GM23338 (cell line): ENCODE measurements around the gene STK33.

ENCODE experiments used
- EZH2 ChIP-seq: fragments of 200-600 bp; sonication (generic); IDR thresholded peaks from one replicate; pipeline ENCODE4 v1.8.0; 2017; ENCODE audit warnings: antibody characterized with exemption, mild to moderate bottlenecking, low read depth; ENCODE audit not compliant: unreplicated experiment
- EZH2phosphoT487 ChIP-seq: fragments of 200-600 bp; sonication (generic); IDR thresholded peaks from one replicate; pipeline ENCODE4 v1.8.1; 2018; ENCODE audit warnings: antibody characterized with exemption; ENCODE audit not compliant: unreplicated experiment
- JUNB ChIP-seq: IDR thresholded peaks from one replicate; pipeline ENCODE4 v1.6.1; 2016; ENCODE audit warnings: antibody characterized with exemption; ENCODE audit not compliant: unreplicated experiment
- POLR2AphosphoS5 ChIP-seq: IDR thresholded peaks from 2 replicates; pipeline ENCODE4 v1.6.1; 2016; ENCODE audit warnings: antibody characterized with exemption, low read depth
- STAT1 ChIP-seq: IDR thresholded peaks from one replicate; pipeline ENCODE4 v1.6.1; 2016; ENCODE audit warnings: antibody characterized with exemption; ENCODE audit not compliant: unreplicated experiment
- ZNF114 ChIP-seq: fragments of 250-450 bp; sonication (Bioruptor Pico); IDR thresholded peaks from 2 replicates; pipeline ENCODE4 v1.5.0; 2020; ENCODE audit warnings: mild to moderate bottlenecking, moderate library complexity
- ZNF331 ChIP-seq: fragments of 250-450 bp; sonication (Bioruptor Pico); IDR thresholded peaks from 2 replicates; pipeline ENCODE4 v1.5.0; 2020; ENCODE audit warnings: low read depth, mild to moderate bottlenecking, moderate library complexity
- TF ChIP-seq, protein P1 (sequence below), 2 experiments: fragments of 200-600 bp in 1 of 2; sonication (generic) in 1 of 2; conservative IDR thresholded peaks; 2 replicates each; pipeline versions ENCODE4 v1.5.1 to v1.6.1; 2016 to 2017; ENCODE audit warnings: antibody characterized with exemption in 2 of 2, low read depth in 2 of 2, mild to moderate bottlenecking in 2 of 2, moderate library complexity in 1 of 2
- TF ChIP-seq, protein P2 (sequence below): IDR thresholded peaks from one replicate; pipeline ENCODE4 v1.6.1; 2018; ENCODE audit warnings: antibody characterized with exemption; ENCODE audit not compliant: unreplicated experiment
- TF ChIP-seq, protein P3 (sequence below): fragments of 250-450 bp; sonication (Bioruptor Pico); IDR thresholded peaks from 2 replicates; pipeline ENCODE4 v1.5.0; 2020; ENCODE audit warnings: mild to moderate bottlenecking, moderate library complexity
- TF ChIP-seq, protein P4 (sequence below): IDR thresholded peaks from 2 replicates; pipeline ENCODE4 v1.6.1; 2016; ENCODE audit warnings: antibody characterized with exemption

DNA sequence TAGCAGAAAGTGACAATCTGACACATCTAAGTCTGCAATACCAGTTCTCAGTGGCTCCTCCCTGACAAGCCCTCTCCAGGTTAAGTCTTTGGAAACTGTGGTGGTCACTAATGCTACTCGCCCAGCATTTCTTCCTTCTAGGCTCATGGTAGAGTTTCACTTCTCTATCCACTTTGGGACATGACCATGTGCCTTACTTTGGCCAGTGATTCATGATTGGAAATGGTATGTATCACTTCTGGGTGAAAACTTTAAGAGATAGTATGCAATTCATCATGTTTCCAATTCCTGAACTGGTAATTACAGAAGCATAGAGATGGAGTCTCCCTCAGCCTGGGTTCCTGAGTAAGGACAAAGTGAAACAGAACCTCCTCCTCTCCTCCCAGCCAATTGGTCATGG lies 178.8 kb downstream of the STK33 start:
- TF ChIP-seq, protein P1, sequence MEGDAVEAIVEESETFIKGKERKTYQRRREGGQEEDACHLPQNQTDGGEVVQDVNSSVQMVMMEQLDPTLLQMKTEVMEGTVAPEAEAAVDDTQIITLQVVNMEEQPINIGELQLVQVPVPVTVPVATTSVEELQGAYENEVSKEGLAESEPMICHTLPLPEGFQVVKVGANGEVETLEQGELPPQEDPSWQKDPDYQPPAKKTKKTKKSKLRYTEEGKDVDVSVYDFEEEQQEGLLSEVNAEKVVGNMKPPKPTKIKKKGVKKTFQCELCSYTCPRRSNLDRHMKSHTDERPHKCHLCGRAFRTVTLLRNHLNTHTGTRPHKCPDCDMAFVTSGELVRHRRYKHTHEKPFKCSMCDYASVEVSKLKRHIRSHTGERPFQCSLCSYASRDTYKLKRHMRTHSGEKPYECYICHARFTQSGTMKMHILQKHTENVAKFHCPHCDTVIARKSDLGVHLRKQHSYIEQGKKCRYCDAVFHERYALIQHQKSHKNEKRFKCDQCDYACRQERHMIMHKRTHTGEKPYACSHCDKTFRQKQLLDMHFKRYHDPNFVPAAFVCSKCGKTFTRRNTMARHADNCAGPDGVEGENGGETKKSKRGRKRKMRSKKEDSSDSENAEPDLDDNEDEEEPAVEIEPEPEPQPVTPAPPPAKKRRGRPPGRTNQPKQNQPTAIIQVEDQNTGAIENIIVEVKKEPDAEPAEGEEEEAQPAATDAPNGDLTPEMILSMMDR (conservative IDR thresholded peaks at IDR 0.05; ENCODE audit: low read depth in 2 of 2) = no peak
- TF ChIP-seq, protein P2, sequence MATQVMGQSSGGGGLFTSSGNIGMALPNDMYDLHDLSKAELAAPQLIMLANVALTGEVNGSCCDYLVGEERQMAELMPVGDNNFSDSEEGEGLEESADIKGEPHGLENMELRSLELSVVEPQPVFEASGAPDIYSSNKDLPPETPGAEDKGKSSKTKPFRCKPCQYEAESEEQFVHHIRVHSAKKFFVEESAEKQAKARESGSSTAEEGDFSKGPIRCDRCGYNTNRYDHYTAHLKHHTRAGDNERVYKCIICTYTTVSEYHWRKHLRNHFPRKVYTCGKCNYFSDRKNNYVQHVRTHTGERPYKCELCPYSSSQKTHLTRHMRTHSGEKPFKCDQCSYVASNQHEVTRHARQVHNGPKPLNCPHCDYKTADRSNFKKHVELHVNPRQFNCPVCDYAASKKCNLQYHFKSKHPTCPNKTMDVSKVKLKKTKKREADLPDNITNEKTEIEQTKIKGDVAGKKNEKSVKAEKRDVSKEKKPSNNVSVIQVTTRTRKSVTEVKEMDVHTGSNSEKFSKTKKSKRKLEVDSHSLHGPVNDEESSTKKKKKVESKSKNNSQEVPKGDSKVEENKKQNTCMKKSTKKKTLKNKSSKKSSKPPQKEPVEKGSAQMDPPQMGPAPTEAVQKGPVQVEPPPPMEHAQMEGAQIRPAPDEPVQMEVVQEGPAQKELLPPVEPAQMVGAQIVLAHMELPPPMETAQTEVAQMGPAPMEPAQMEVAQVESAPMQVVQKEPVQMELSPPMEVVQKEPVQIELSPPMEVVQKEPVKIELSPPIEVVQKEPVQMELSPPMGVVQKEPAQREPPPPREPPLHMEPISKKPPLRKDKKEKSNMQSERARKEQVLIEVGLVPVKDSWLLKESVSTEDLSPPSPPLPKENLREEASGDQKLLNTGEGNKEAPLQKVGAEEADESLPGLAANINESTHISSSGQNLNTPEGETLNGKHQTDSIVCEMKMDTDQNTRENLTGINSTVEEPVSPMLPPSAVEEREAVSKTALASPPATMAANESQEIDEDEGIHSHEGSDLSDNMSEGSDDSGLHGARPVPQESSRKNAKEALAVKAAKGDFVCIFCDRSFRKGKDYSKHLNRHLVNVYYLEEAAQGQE = no peak
- TF ChIP-seq POLR2AphosphoS5 (no peak), JUNB (no peak), EZH2 (no peak), ZNF331 (no peak), ZNF114 (CRISPR knock-in tag) (no peak), EZH2phosphoT487 (no peak), STAT1 (no peak)
- TF ChIP-seq, protein P3, sequence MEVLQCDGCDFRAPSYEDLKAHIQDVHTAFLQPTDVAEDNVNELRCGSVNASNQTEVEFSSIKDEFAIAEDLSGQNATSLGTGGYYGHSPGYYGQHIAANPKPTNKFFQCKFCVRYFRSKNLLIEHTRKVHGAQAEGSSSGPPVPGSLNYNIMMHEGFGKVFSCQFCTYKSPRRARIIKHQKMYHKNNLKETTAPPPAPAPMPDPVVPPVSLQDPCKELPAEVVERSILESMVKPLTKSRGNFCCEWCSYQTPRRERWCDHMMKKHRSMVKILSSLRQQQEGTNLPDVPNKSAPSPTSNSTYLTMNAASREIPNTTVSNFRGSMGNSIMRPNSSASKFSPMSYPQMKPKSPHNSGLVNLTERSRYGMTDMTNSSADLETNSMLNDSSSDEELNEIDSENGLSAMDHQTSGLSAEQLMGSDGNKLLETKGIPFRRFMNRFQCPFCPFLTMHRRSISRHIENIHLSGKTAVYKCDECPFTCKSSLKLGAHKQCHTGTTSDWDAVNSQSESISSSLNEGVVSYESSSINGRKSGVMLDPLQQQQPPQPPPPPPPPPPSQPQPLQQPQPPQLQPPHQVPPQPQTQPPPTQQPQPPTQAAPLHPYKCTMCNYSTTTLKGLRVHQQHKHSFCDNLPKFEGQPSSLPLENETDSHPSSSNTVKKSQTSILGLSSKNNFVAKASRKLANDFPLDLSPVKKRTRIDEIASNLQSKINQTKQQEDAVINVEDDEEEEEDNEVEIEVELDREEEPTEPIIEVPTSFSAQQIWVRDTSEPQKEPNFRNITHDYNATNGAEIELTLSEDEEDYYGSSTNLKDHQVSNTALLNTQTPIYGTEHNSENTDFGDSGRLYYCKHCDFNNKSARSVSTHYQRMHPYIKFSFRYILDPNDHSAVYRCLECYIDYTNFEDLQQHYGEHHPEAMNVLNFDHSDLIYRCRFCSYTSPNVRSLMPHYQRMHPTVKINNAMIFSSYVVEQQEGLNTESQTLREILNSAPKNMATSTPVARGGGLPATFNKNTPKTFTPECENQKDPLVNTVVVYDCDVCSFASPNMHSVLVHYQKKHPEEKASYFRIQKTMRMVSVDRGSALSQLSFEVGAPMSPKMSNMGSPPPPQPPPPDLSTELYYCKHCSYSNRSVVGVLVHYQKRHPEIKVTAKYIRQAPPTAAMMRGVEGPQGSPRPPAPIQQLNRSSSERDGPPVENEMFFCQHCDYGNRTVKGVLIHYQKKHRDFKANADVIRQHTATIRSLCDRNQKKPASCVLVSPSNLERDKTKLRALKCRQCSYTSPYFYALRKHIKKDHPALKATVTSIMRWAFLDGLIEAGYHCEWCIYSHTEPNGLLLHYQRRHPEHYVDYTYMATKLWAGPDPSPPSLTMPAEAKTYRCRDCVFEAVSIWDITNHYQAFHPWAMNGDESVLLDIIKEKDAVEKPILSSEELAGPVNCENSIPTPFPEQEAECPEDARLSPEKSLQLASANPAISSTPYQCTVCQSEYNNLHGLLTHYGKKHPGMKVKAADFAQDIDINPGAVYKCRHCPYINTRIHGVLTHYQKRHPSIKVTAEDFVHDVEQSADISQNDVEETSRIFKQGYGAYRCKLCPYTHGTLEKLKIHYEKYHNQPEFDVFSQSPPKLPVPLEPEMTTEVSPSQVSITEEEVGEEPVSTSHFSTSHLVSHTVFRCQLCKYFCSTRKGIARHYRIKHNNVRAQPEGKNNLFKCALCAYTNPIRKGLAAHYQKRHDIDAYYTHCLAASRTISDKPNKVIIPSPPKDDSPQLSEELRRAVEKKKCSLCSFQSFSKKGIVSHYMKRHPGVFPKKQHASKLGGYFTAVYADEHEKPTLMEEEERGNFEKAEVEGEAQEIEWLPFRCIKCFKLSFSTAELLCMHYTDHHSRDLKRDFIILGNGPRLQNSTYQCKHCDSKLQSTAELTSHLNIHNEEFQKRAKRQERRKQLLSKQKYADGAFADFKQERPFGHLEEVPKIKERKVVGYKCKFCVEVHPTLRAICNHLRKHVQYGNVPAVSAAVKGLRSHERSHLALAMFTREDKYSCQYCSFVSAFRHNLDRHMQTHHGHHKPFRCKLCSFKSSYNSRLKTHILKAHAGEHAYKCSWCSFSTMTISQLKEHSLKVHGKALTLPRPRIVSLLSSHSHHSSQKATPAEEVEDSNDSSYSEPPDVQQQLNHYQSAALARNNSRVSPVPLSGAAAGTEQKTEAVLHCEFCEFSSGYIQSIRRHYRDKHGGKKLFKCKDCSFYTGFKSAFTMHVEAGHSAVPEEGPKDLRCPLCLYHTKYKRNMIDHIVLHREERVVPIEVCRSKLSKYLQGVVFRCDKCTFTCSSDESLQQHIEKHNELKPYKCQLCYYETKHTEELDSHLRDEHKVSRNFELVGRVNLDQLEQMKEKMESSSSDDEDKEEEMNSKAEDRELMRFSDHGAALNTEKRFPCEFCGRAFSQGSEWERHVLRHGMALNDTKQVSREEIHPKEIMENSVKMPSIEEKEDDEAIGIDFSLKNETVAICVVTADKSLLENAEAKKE (CRISPR knock-in tag) = no peak
- TF ChIP-seq, protein P4, sequence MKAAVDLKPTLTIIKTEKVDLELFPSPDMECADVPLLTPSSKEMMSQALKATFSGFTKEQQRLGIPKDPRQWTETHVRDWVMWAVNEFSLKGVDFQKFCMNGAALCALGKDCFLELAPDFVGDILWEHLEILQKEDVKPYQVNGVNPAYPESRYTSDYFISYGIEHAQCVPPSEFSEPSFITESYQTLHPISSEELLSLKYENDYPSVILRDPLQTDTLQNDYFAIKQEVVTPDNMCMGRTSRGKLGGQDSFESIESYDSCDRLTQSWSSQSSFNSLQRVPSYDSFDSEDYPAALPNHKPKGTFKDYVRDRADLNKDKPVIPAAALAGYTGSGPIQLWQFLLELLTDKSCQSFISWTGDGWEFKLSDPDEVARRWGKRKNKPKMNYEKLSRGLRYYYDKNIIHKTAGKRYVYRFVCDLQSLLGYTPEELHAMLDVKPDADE = no peak
